OCI-LY3 (cell line): ENCODE data around the gene MRPL23.

Experiments
- CTCF ChIP-seq: fragments of 200-600, 300-600 bp; sonication (generic); IDR thresholded peaks from 2 replicates; pipeline ENCODE4 v1.5.1; 2014; ENCODE audit warnings: antibody characterized with exemption, low read length, low read depth
- EZH2phosphoT487 ChIP-seq: fragments of 200-600 bp; shearing (Covaris generic); IDR thresholded peaks from 2 replicates; pipeline ENCODE4 v1.6.1; 2018; ENCODE audit warnings: antibody characterized with exemption, mixed run types, low read depth

- TF ChIP-seq CTCF (no peak), EZH2phosphoT487 (no peak)
Measured at GRCh38 chr11:1942558-1943260, 4.4 kb upstream of the MRPL23 start.
